ENCODE results near the gene KCNQ5. TPM values are rescaled to one million over a fixed set of nuclear protein-coding genes. Genes with fewer than 3 reads are reported as not detected.

The KCNQ5 gene
- total and polyA plus RNA-seq, 2 of the 8 experiments (the other 6 are each of a cell fraction or from before 2014, with no cell fraction given) = 0.83 to 1.2 TPM

DNA sequence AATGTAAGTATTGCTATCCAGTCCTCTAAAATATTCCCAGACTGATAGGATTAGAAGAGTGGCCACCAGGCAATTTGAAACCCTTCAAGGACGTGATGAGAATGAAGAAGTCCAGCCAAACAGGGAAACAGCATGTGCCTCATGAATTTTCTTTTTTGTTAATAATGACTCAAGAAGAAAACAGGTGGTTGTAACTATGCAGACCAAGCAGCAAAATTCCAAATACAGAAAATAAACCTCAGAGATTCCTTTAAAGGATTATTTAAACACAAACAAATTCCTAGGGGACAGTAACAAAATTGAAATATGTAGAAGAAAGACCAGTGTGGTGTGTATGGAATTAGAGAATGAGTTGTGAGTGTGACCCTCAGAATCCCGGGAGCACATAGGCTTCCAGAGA, 239.2 kb downstream of the KCNQ5 start (continued):
- TF ChIP-seq YY1 (IDR thresholded peaks at IDR 0.05; ENCODE audit: low read depth, low read length) = no peak
- no peak for TF ChIP-seq BACH1 (IDR thresholded peaks at IDR 0.05; ENCODE audit: low read length)
- no peak for TF ChIP-seq SP1 (IDR thresholded peaks at IDR 0.05; ENCODE audit: low read depth, low read length)

Measured in H1 (cell line).